HG03135 (cell line): ENCODE results near the gene CPNE5.
"Not testable (repeated sequence)": the region's sequence is repeated elsewhere in the genome, so short reads cannot be mapped to it uniquely, and the experiment has no call there.

Source experiments
- ATAC-seq: cut with Tn5 transposase; IDR thresholded peaks from one replicate; pipeline ENCODE4 v1.9.1; 2021; ENCODE audit warnings: mild to moderate bottlenecking, moderate library complexity; ENCODE audit not compliant: unreplicated experiment

The CPNE5 gene

GRCh38 chr6:36729161-36729524 lies 110.1 kb downstream of the CPNE5 start:
- no peak for ATAC-seq

- ATAC-seq: no peak
These were observed 110.7 kb downstream of the CPNE5 start for GRCh38 chr6:36728289-36729160.

- ATAC-seq: no peak
These were observed 111.7 kb downstream of the CPNE5 start for GRCh38 chr6:36727505-36728021.

GRCh38 chr6:36725581-36725980 lies 113.7 kb downstream of the CPNE5 start:
- no peak for ATAC-seq

- no peak for ATAC-seq
These were observed 114.5 kb downstream of the CPNE5 start for GRCh38 chr6:36724514-36725390.

GRCh38 chr6:36723992-36724391 lies 115.3 kb downstream of the CPNE5 start:
- ATAC-seq: not testable (repeated sequence)

- ATAC-seq: no peak
These were observed 116.4 kb downstream of the CPNE5 start for GRCh38 chr6:36722879-36723278.

- ATAC-seq: no peak
These were observed 116.9 kb downstream of the CPNE5 start for GRCh38 chr6:36722365-36722764.

GRCh38 chr6:36721369-36722140 lies 117.7 kb downstream of the CPNE5 start:
- ATAC-seq: no peak

GRCh38 chr6:36720251-36721141 lies 118.7 kb downstream of the CPNE5 start:
- no peak for ATAC-seq

- no peak for ATAC-seq
These were observed 120.1 kb downstream of the CPNE5 start for GRCh38 chr6:36719126-36719525.

GRCh38 chr6:36718560-36718959 lies 120.7 kb downstream of the CPNE5 start:
- ATAC-seq: no peak

- ATAC-seq: no peak
These were observed 121.2 kb downstream of the CPNE5 start for GRCh38 chr6:36717871-36718540.

- ATAC-seq: no peak
These were observed 121.9 kb downstream of the CPNE5 start for GRCh38 chr6:36717231-36717825.

- no peak for ATAC-seq
These were observed 122.7 kb downstream of the CPNE5 start for GRCh38 chr6:36716476-36717093.

- no peak for ATAC-seq
These were observed 123.8 kb downstream of the CPNE5 start for GRCh38 chr6:36715469-36715868.

GRCh38 chr6:36714511-36714910 lies 124.7 kb downstream of the CPNE5 start:
- no peak for ATAC-seq

- no peak for ATAC-seq
These were observed 125.4 kb downstream of the CPNE5 start for GRCh38 chr6:36713846-36714245.

- ATAC-seq: no peak
These were observed 126.4 kb downstream of the CPNE5 start for GRCh38 chr6:36712816-36713215.
